NCI-H2227 (cell line): ENCODE measurements around the gene VWA5B2.
A peak's percentile ranks its signal among the peaks of the same experiment; 100 is the strongest.

Source experiments
- DNase-seq: peaks from one replicate; lab custom pipeline; 2025; ENCODE audit not compliant: unreplicated experiment; lab: John Stamatoyannopoulos, UW

The VWA5B2 gene

DNA sequence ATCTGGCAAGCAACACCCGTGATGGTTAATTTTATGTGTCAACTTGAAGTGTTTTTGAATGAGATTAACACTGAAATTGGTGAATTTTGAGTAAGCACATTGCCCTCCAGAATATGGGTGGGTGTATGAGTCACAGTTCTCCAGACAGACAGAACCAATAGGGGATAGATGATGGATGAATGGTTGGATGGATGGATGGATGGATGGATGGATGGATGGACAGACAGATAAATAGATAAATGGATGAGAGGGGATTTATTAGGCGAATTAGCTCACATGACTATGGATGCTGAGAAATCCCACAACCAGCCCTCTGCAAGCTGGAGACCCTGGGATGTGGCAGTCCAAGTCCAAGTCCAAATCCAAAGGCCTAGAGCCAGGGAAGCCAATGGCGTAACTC is 5.4 kb upstream of the VWA5B2 start:
- no peak for DNase-seq

DNA sequence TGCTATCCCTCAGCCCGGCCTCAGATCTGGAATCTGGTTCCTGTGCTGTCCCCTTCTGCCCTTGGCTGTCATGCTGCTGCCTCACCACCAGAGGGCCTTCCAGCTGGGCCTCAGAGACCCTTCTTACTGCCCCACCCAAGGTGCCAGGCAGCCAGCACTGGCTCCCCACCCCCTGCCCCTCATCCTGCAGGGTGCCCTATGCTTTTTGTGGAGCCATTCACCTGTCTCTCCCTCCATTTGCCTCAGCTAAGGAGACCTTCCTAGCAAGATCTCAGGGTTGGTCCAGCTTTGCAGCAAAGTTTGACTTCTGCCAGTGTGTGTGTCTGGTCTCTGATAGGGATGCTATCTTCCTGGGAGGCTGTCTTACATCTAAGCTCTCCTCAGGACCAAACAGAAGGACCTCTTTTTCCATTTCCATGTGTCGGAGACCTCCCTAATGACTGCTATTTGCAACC is 1.9 kb upstream of the VWA5B2 start:
- peak; percentile 51 for DNase-seq

DNA sequence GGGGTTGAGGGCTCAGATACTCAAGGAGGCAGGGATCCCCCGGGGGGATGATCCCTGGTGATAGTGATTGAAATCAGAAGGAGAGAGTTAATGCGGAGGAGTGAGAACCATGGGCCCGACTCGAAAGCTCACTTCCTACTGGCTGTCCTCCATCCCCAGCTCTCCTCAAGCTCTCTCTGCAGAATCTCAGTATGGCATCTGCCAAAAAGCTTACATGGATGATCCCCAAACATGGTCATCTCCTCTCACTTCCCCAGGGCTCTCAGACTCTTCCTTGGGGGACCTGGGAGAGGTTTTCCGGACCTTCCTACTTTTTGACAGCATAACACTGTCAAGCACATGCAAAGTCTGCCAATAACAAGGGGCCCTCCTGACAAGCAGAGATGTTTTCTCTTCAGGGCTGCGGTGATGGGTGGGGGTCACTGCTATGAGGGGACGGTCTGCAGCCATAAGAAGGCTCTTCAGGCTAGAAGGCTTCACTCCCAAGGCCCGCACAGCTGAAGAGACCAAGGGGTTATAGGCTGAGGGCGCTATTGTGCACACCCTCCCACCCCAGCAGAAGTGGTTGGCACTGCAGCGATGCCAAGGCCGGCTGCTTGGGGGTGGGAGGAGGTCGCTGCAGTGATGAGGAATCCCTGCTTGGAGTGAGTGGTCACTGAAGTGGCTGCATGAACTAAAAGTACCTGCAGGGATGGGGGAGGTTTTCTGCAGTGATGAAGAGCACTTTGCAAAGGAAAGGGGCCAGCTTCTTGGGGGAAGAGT is 828 bp upstream of the VWA5B2 start:
- no peak for DNase-seq

DNA sequence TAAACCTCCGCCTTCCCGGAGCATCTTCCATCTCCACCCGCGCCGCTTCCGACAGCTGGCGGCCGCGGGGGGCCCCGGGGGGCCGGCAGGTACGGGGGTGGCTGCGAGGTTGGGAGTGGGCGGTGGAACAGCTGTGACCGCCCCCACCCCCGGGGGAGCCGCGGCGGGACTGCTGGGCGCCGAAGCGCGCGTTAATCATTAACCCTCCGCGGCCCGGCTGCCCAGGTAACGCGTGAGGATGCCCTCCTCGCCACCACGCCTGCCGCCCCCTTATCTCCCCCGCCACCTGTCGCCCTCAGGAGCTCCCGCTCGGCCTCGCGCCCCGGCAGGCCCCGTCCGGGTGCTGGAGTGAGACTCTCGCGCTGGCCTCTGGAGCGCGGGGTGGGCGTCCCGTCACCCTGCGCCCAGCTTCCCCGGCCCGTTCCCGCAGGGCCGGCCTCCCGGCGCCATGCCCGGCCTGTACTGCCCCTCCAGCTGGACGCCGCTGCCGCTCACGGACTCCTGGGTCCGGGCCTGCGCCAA is 757 bp downstream of the VWA5B2 start:
- peak; percentile 39 for DNase-seq

DNA sequence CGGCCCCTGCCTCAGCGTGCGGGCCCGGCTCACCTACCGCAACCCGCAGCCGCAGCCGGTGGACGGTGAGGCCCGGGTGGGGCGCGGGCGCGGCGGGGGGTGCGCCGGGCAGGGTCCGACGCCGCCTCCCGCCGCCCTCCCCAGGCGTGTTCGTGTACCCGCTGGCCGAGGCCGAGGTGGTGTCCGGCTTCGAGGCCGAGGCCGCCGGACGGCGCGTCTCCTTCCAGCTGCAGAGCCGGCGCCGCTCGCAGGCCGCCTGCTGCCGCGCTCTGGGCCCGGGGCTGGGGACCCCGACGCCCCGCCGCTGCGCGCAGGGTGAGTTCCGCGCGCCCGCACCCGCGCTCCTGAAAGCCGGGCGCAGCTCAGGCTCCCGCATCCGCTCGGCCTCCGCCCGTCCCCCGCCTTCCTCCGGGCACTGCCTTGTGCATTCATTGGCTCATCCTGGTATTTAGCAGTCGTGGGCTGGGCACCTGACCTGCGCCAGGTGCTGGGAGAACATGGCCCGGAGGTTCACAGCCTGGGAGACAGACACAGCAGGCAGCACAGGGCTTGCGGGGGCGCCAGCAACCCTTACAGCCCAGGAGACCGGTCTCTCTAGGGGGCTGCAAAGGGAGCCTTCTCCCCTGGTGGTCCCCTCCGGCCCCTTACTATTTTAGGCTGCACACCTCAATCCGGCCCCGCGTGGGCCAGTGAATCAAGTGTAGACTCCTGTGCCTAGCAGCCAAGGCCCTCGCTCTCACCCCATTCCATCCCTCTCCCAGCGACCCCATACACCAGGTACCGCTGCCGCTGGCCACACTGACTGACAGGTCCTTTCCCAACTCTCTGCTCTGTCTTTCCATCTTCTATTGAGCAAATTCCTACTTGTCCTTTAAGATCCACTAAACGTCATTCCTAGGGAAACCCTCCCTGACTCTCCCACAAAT is 1.5 kb downstream of the VWA5B2 start:
- peak; percentile 19 for DNase-seq

DNA sequence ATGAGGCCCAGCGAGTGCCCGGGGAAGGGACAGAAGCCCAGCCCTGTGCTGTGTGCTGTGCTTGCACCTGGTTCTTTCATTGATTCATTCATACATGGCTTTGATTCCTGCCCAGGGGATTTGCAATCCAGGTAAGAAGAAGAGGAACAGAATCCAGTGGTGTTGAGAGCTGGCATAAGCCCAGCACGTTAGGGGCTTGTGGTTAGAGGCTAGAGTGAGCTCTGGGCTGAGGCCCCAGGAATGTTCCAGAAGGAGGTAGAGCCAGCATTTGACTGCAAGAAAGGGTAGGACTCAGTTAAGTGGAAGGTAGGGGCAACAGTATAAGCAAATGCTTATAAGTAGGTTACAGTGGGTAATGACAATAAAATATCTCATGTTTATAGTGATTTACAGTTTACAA is 2.3 kb downstream of the VWA5B2 start:
- no peak for DNase-seq

DNA sequence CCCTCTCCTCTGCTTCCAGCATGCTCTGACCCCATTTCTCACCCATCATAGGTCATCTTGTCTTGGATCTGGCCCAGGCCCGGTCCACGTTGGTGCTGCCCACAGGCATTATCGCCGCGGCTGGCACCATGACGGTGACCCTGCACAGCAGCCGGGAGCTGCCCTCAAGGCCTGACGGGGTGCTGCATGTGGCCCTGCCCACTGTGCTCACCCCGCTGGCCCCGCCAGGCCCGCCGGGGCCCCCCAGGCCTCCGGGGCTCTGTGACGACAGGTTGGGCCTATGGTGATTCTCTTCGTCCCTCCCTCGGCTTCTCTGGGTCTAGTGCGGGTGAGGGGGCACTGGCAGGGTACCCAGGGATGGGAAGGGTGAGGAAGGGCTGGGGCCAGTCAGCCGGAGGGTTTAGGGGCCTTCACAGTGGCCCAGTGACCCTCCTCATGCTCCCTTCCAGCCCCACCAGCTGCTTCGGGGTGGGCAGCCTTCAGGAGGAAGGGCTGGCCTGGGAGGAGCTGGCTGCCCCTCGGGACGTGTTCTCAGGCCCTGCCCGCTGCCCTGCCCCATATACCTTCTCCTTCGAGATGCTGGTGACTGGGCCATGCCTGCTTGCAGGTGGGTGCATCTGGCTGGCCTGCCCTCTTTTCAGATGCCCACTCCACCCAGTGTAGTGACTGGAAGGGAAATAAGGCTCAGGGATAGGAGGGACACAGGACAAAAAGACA is 3.9 kb downstream of the VWA5B2 start:
- DNase-seq = no peak

DNA sequence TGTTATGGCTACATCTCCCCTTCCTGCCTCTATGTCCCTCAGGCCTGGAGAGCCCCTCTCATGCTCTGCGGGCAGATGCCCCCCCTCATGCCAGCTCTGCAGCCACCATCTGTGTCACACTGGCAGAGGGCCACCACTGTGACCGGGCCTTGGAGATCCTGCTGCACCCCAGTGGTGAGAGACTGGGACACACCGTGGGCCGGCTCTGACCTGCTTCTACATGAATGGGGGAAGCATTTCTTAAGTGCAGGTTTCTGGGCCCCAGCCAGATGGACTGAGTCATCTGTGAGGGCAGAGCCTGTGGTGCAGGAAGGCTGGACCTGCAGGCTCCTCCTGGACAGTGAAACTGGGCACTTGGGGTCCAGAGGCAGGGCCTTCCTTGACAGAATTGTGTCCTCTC is 4.8 kb downstream of the VWA5B2 start:
- no peak for DNase-seq

DNA sequence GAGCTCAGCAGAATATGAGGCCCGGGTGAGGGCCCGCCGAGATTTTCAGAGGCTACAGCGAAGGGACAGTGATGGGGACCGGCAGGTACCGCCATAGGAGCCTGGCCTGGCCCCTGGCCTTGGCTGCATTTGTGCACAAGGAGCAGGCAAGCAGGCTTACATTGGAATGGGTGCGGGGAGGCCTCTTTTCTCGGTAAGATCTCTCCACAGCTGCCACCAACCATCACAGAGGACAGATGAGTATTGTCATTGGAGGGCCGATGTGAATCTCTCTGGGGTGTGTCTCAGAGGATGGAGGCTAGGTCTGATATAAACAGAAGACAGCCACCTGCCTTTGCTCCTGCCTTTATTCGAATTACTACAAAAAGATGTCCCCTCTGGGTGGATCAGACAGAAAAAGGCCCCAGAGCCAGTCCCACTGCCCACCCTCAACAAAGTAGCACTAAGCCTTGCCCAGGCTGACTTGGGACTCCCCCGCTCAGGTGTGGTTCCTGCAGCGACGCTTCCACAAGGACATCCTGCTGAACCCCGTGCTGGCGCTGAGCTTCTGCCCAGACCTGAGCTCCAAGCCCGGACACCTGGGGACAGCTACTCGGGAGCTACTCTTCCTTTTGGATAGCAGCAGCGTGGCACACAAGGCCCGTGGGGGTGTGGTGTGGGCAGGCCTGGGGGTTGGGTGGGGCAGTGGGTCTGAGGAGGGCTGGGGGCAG is 5.4 kb downstream of the VWA5B2 start:
- no peak for DNase-seq

DNA sequence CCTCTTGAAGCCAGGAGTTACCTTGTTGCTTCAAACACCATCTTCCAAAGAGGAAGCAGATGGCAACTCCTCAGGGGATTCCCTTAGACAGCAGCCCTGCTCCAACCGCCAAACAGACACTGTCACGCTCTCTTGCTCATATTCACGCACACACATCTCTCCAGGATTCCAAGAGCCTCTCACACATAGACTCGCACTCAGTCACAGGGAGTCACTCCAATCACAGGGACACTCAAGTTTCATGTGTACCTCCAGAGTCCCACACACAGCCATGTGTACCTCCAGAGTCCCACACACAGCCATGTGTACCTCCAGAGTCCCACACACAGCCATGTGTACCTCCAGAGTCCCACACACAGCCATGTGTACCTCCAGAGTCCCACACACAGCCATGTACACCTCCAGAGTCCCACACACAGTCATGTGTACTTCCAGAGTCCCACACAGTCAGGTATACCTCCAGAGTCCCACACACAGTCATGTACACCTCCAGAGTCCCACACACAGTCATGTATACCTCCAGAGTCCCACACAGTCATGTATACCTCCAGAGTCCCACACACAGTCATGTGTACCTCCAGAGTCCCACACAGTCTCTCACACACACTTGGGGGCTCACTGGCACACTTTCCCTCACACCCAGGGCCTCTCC is 6.1 kb downstream of the VWA5B2 start:
- peak; percentile 13 for DNase-seq

DNA sequence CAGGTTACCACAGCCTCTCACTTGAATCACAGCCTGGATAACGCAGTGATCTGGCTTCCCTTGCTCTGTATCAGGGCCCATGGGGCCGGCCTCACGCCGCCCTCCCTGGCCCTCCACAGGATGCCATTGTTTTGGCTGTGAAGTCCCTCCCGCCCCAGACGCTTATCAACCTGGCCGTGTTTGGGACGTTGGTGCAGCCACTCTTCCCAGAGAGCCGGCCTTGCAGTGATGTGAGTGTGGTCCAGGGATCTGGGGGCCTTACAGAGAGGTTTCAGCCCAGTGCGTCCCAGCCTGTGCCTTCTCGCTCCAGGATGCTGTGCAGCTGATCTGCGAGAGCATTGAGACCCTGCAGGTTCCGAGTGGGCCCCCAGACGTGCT is 6.6 kb downstream of the VWA5B2 start:
- no peak for DNase-seq

DNA sequence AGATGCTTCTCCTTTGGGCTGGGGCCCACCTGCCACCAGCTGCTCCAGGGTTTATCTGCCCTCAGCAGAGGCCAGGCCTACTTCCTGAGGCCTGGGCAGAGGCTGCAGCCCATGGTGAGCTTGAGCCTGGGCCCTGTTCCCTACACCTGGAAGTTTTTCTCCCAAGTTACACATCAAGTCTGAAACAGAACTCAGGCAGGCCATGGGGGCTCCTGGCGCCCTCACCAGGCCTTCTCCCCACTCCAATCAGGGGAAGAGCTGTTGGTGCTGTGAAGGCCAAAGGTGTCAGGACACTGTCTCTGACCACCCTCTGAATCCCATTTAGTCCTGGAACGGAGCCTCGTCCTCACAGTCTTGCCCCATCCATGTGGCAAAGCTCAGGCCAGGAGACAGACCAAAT is 7.3 kb downstream of the VWA5B2 start:
- DNase-seq = no peak

DNA sequence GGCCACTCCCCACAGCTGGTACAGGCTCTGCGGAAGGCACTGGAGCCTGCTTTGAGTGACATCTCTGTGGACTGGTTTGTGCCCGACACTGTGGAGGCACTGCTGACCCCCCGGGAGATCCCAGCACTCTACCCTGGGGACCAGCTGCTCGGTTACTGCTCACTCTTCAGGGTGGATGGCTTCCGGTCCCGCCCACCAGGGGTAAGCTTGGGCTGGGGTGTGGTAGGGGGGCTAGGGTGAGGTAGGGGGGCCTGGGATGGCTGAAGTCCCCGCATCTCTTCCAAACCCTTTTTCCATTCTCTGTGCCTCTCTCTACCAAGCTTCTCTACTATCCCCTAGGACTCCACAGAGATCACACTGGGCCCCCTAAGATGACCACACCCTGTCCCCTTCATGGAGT is 7.8 kb downstream of the VWA5B2 start:
- no peak for DNase-seq

DNA sequence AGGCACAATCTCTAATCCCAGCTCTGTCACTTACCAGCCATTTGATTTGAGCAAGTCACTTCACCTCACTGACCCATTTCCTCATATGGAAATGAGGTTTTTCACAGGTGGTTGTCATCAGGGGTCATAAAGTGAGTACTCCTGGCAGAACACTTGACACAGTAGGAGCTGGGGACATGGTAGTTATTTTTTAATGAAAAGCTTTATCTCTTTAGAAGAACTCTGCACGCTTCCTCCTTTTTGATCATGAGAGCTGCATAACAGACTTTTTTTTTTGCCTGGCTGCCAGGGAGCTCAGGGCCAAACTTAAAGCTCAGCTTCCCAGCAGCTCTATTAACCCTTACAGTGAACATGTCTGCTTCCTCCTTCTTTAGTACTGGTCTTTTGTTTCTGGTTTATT is 8.4 kb downstream of the VWA5B2 start:
- no peak for DNase-seq

DNA sequence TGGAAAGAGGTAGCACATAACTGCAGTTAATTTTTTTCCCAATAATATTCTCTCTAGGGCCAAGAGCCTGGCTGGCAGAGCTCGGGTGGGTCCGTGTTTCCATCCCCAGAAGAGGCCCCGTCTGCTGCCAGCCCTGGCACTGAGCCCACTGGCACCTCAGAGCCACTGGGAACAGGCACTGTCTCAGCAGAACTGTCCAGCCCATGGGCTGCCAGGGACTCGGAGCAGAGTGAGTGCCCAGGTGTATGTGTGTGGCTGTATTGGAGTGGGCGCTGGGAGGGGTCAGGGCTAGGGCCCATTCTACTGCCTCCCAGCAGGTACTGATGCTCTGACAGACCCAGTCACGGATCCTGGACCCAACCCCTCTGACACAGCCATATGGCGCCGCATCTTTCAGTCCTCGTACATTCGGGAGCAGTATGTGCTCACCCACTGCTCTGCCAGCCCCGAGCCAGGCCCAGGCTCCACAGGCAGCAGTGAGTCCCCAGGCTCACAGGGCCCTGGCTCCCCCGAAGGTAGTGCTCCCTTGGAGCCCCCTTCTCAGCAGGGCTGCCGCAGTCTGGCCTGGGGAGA is 8.9 kb downstream of the VWA5B2 start:
- no peak for DNase-seq

DNA sequence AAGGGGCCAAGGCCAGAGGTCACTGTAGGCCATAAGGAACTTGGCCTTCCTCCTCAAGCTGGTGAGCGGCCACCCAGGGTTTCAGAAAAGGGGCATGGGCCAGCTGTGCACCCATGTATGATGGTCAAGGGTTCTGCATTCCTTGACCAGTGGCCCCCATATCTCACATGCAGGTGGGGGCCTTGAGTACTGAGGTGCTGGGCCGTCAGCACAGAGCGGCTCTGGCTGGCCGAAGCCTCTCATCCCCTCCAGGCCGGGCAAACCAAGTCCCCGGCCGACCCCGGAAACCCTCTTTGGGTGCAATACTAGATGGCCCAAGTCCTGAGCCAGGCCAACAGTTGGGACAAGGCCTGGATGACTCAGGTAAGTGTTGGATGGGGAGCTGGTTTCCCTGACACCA is 9.8 kb downstream of the VWA5B2 start:
- DNase-seq = no peak

DNA sequence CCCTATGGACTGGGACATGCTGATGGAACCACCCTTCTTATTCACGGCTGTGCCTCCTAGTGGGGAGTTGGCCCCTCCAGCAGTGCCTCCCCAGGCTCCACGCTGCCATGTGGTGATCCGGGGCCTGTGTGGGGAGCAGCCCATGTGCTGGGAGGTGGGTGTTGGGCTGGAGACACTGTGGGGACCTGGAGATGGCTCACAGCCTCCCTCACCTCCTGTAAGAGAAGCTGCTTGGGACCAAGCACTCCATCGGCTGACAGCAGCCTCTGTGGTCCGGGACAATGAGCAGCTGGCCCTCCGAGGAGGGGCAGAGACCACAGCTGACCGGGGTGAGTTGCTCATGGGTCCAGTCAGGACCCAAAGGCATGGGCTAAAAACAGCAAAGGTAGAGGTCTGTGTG is 10.3 kb downstream of the VWA5B2 start:
- no peak for DNase-seq

DNA sequence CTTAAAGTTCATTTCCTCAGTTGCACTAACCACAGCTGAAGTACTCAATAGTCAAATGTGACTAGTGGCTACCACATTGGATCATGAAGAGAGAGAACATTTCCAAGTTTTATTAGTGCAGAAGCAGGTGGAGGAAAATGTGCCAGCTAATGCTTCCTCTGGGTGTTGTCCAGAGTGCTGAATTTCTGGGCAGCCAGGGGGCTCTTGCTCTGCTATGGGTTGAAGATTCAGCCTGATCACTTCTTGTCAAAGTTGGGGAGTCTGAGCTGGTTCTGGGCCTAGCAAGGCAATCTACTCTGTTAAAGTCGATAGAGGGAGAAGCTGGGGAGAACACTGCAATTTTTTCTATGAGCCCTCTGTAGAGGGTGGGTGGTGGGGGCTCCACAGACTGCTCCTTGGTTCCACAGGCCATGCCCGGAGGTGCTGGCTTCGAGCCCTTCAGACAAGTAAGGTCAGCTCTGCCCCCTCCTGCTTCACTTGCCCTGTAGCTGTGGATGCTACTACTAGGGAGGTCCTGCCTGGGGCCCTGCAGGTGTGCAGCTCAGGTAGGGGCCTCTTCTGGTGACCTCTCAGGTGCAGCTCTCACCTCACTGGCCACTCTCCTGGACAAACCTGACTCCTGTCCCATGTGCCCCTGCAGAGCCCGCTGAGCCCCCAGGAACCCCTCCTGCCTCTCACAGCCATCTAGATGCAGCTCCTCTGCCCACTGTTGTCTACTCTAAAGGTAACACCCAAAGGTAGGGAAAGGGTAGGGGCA is 11.2 kb downstream of the VWA5B2 start:
- no peak for DNase-seq

DNA sequence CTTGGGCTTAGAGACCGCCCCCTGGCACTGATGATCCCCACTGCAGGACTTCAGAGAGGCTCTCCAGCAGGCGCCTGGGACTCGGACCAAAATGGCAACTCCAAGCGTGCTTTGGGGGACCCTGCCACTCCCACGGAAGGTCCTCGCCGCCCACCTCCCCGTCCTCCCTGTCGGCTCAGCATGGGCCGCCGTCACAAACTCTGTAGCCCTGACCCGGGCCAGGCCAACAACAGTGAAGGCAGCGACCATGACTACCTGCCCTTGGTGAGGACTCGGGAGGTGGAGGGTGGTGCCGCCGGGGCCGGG is 11.7 kb downstream of the VWA5B2 start:
- no peak for DNase-seq
